Muscle layer of duodenum (tissue), 2 donors: ENCODE data around the gene RSU1.

Source experiments
- H3K27ac ChIP-seq: one replicate; pipeline ENCODE4 v1.7.0; 2013; ENCODE audit warnings: mild to moderate bottlenecking, low read length
- H3K27me3 ChIP-seq: one replicate; pipeline ENCODE4 v1.7.0; 2013; ENCODE audit warnings: low read depth, mild to moderate bottlenecking, control low read depth, low read length
- H3K36me3 ChIP-seq, 2 donors: one replicate each; pipeline ENCODE4 v1.7.0; 2013; ENCODE audit warnings: low read length in 2 of 2, control low read depth in 1 of 2, mild to moderate bottlenecking in 1 of 2; ENCODE audit not compliant: insufficient read depth in 2 of 2, control insufficient read depth in 1 of 2
- H3K4me1 ChIP-seq, 2 donors: one replicate each; pipeline ENCODE4 v1.7.0; 2013; ENCODE audit warnings: low read length in 2 of 2, mild to moderate bottlenecking in 2 of 2, control low read depth in 1 of 2, moderate library complexity in 1 of 2; ENCODE audit not compliant: insufficient read depth in 2 of 2, control insufficient read depth in 1 of 2
- H3K4me3 ChIP-seq, 2 donors: one replicate each; pipeline ENCODE4 v1.7.0; 2013; ENCODE audit warnings: low read length in 2 of 2, low read depth in 1 of 2, mild to moderate bottlenecking in 1 of 2
- H3K9me3 ChIP-seq, 2 donors: one replicate each; pipeline ENCODE4 v1.7.0; 2013; ENCODE audit warnings: low read length in 2 of 2, control low read depth in 1 of 2, mild to moderate bottlenecking in 1 of 2; ENCODE audit not compliant: control insufficient read depth in 1 of 2
- donor health status: healthy.

Gene RSU1

DNA sequence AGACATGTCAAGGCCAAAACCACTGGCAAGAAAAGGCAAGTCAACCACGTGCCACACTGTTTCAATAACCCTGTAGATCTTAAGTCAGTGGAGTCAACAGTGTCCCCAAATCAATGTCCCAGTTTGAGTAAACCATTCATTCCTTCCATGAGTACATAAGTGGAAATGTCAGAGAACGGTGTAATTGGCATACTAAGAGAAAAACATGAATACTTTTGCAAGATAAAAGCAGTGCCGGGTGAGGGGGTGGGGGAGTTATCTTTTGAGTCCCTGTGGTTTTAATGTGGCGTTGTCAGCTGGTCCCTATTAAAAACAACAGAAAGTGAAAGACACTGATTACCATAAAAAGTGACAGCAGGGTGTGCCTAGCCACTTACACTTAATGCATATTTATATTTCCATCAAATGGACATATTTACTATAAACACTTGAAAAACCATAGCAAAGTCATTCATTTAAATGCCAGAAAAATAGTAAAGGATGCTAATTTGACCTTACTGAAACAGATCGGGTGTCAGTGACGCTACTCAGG lies 37.8 kb downstream of the RSU1 start:
- Histone ChIP-seq H3K4me1 (no peaks in the 10 kb centered on the region), H3K36me3 (peaks cover 0 to 4% of the 10 kb centered on the region in 2 donors), H3K27me3 (no peaks in the 10 kb centered on the region), H3K4me3 (no peak overlapping the region), H3K27ac (no peak overlapping the region), H3K9me3 (no peaks in the 10 kb centered on the region)

DNA sequence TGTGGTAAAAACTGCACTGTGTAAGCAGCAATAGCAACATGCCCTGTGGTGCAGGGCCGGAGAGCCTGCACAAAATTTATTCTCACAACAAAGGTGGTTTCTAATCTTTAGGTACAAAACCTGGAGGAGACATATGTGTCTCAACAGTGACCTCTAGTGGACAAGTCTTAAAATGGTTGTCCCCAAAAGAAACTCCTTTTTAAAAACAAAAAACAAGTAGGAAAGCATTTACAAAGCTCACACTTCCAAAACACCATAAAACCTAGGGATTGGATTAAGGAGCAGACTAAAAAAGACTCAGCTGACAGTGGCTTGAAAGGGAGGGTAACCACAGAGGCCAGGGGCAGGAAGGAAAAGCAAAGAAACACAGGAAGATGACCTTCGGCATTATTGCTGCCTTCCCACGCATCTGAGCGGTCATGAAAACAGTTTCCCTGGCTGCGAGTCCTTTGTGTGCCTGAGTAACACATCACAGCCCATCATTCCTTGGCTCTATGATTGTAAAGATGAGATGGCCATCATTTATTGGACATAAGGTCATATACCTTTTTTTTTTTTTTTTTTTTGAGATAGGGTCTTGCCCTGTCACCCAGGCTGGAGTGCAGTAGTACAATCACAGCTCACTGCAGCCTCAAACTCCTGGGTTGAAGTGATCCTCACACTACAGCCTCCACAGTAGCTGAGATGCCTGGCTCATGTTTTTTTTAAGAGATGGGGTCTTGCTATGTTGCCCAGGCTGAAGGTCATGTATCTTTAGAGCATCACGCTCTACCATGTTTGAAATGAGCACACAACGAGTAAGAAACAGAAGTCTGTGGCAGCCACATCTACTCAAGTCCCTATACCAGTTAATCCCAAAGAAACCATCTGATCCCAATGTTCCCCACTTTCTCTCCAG lies 39.5 kb downstream of the RSU1 start:
- Histone ChIP-seq H3K4me1 (no peaks in the 10 kb centered on the region), H3K36me3 (peaks cover 0 to 4% of the 10 kb centered on the region in 2 donors), H3K9me3 (no peaks in the 10 kb centered on the region), H3K27ac (no peak overlapping the region), H3K27me3 (no peaks in the 10 kb centered on the region), H3K4me3 (no peak overlapping the region)

DNA sequence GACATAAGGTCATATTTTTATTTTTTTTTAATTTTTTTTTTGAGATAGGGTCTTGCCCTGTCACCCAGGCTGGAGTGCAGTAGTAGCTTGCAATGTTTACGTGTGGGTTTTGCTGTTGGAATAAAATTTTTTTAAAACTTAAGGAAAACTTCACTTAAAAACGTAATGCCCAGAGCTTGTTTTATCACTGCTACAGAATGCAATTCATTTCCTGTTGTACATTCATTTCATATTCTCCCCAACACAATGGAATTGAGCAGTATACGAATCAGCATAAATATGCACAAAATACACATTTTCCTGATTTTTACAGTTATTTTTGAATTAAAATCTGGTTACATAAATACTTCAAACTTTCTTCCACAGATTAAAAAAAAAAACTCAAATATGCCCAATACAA lies 40.3 kb downstream of the RSU1 start:
- peaks cover 0 to 4% of the 10 kb centered on the region in 2 donors for H3K36me3 ChIP-seq
- H3K4me3 ChIP-seq, result no peak overlapping the region
- H3K27ac ChIP-seq, result no peak overlapping the region
- no peaks in the 10 kb centered on the region for H3K9me3 ChIP-seq
- no peaks in the 10 kb centered on the region for H3K27me3 ChIP-seq
- H3K4me1 ChIP-seq, result no peaks in the 10 kb centered on the region

DNA sequence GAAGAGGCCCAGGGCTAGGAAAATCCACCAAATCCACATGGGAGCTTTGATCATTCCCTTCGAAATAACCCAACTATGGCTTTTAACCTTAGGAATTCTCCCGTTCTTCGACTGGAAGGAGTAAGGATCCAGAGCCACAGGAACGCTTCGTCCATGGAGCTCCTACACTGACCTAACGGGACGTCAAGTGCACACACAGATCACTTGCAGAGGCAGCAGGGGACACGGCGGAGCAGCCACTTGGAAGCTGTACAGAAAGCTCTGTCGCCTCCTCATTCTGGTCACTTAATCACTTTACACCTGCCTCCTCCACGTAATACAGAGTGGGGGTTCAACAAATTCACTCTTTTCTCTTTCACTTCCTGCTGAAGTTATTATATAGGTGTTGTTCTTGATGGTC lies 43.9 kb downstream of the RSU1 start:
- no peaks in the 10 kb centered on the region for H3K27me3 ChIP-seq
- H3K4me3 ChIP-seq, result no peak overlapping the region
- no peaks in the 10 kb centered on the region for H3K4me1 ChIP-seq
- H3K9me3 ChIP-seq, result no peaks in the 10 kb centered on the region
- H3K36me3 ChIP-seq, result no peaks in the 10 kb centered on the region
- no peak overlapping the region for H3K27ac ChIP-seq

DNA sequence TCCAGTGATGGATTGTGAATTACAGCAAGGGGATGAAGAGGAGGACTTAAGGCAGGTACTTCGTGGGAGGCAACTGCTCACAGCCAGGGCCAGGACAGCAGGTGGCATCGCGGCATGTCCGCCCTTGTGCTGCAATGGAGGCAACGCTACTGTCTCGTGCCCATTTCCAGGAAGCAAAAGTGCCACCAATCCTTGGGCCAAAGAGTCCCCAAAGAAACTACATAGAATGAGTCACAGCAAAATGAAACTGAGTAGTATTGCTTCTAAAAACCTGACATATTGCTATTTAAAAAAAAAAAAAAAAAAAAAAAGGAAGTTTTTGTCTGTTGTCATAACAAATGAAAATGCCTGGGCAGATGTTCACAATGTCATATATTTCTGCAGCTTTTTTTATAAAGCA lies 46.6 kb downstream of the RSU1 start:
- H3K4me1 ChIP-seq, result peaks cover 0 to 2% of the 10 kb centered on the region in 2 donors
- no peaks in the 10 kb centered on the region for H3K36me3 ChIP-seq
- no peak overlapping the region for H3K4me3 ChIP-seq
- no peaks in the 10 kb centered on the region for H3K9me3 ChIP-seq
- no peak overlapping the region for H3K27ac ChIP-seq
- H3K27me3 ChIP-seq, result no peaks in the 10 kb centered on the region

DNA sequence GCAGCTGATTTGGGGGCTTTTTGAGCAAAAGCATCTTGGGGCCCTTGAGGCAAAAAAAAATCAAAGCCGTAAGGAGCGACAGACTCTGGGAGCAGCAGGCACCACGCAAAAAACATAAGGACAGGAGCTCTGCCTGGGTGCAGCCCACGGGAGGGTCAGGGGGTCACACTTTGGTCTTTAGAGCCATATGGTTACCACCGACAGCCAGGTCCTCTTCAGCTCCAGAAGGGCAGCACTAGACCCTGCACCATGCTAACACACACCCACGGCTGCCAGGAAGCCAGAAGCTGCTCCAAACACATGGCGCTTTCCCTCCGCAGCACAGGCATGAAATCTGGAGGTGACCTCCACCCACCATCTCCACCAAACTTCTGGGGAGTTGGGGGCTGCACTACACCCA lies 47.1 kb downstream of the RSU1 start:
- H3K27ac ChIP-seq, result no peak overlapping the region
- H3K4me3 ChIP-seq, result no peak overlapping the region
- no peaks in the 10 kb centered on the region for H3K36me3 ChIP-seq
- H3K4me1 ChIP-seq, result peaks cover 0 to 5% of the 10 kb centered on the region in 2 donors
- H3K27me3 ChIP-seq, result no peaks in the 10 kb centered on the region
- H3K9me3 ChIP-seq, result no peaks in the 10 kb centered on the region

DNA sequence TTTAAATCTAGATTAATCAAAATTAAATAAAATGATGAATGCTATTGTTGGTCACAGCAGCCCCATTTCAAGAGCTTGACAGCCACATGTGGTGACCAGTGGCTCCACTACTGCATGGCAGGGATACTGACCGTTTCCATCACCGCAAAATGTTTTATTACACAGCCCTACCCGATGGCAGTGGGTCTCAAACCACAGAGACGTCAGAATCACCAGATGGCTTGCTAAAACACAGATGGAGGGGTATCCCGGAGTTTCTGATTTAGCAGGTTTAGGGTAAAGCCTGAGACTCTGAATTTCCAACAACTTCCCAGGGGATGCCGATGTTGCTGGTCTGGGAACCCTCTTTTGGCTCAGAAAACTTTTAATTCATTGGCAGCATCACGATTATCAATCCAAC lies 47.9 kb downstream of the RSU1 start:
- no peaks in the 10 kb centered on the region for H3K27me3 ChIP-seq
- H3K9me3 ChIP-seq, result no peaks in the 10 kb centered on the region
- H3K4me1 ChIP-seq, result peaks cover 0 to 5% of the 10 kb centered on the region in 2 donors
- H3K27ac ChIP-seq, result no peak overlapping the region
- H3K36me3 ChIP-seq, result peaks cover 0 to 6% of the 10 kb centered on the region in 2 donors
- H3K4me3 ChIP-seq, result no peak overlapping the region

DNA sequence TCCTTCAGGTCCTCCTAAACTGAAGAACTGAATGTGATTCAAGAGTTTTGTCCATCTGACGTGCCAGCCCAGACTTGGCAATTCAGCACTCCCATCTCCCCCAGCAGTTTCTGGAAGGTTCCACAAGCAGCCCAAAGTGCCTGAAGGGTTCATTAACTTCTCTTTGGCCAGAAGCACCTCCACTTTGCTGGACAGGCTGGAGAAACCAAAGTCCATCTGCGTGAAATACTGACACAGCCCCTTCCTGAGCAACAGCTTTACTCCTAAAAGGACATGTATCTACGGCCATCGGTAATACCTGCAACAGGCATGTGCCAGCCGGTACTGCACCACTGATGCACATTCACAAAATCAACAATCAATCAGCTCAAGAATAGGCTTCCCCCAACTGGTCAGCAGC lies 48.5 kb downstream of the RSU1 start:
- H3K27ac ChIP-seq, result no peak overlapping the region
- H3K27me3 ChIP-seq, result no peaks in the 10 kb centered on the region
- H3K36me3 ChIP-seq, result peaks cover 0 to 7% of the 10 kb centered on the region in 2 donors
- H3K4me1 ChIP-seq, result peaks cover 0 to 5% of the 10 kb centered on the region in 2 donors
- no peaks in the 10 kb centered on the region for H3K9me3 ChIP-seq
- no peak overlapping the region for H3K4me3 ChIP-seq

DNA sequence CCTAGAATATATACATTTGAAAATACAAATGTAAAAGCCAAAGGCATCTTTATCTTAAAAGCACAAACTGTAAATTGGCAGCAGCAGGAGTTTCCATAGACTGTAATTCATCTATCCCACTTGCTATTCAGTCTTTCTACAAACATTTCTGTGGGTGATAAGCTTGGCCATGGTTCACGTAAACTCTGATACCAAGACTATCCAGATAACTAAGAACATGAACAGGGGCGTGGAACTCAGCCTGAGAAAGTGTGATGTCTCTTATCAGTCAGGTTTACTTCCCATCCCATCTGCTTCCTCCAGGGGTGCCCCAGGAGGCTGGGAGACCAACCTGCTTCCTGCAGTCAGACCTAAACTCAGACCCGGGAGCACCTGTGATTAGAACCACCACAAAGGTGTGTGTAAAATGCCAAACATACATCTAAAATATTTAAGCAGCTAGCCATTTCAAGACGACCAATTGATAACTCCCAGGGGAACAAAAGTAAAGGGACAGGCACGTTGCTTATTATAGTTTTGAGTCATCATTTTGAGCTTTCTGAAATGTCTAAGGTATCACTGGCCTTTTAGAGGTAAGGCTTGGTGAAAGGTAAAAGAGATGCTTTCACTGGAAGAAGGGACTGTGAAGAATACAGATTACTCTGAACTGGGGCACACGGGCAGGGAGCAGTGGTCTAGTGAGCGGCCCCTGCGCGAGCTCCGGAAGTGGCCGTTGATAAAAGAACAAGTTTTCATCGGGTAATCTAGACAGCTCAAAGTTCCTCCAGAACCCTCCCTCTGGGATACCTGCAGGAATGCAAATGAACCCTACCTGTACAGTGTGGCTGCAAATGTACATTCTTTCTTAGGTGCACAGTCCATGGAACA lies 51.5 kb downstream of the RSU1 start:
- no peak overlapping the region for H3K27ac ChIP-seq
- H3K27me3 ChIP-seq, result no peaks in the 10 kb centered on the region
- peaks cover 0 to 22% of the 10 kb centered on the region in 2 donors for H3K36me3 ChIP-seq
- H3K9me3 ChIP-seq, result no peaks in the 10 kb centered on the region
- H3K4me3 ChIP-seq, result no peak overlapping the region
- H3K4me1 ChIP-seq, result peaks cover 5% of the 10 kb centered on the region in 2 donors

DNA sequence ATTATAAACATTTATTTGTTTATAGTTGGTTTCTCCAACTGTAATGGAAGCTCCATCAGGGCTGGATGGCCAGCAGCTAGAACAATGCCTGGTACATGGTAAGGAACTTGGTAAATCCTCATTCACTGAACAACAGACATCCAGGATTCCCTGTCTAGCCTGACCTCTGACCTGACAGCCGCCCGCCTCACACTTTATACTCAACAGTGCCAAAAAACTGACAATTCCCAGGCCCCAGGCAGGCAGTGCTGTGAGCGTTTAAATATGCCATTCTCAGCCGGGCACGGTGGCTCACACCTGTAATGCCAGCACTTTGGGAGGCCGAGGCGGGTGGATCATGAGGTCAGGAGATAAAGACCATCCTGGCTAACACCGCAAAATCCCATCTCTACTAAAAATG lies 55.9 kb downstream of the RSU1 start:
- no peak overlapping the region for H3K27ac ChIP-seq
- peaks cover 5% of the 10 kb centered on the region in 2 donors for H3K4me1 ChIP-seq

DNA sequence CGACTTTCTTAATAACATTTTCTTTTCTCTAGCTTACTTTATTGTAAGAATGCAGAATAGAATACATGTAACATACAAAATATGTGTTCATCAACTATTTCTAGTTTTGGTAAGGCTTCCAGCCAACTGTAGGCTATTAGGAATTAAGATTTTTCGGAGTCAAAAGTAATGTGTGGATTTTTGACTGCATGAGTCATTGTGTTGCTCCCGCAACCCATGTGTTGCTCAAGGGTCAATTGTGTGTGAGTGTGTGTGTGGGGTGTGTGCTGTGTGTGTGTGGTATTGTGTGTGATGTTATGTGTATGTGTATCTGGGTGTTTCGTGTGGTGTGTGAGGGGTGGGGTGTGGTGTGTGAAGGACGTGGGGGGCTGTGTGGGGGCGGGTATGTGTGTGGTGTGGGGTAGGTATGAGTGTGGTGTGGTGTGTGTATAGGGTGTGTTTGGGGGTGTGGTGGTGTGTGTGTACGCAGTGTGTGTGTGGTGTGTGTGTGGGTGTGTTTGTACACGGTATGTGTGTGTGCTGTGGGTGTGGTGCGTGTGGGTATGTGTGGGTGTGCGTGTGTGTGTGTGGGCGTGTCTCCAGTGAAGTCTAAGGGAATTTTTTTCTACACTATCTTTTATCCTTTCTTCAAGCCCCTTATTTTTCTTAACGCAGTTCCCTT lies 60.5 kb downstream of the RSU1 start:
- peaks cover 7 to 25% of the 10 kb centered on the region in 2 donors for H3K36me3 ChIP-seq
- H3K4me1 ChIP-seq, result peaks cover 0 to 5% of the 10 kb centered on the region in 2 donors
- H3K4me3 ChIP-seq, result no peak overlapping the region
- H3K9me3 ChIP-seq, result no peaks in the 10 kb centered on the region
- no peak overlapping the region for H3K27ac ChIP-seq
- H3K27me3 ChIP-seq, result no peaks in the 10 kb centered on the region

More for the DNA sequence above, 55.9 kb downstream of the RSU1 start:
- H3K4me3 ChIP-seq, result no peak overlapping the region
- H3K9me3 ChIP-seq, result no peaks in the 10 kb centered on the region
- no peaks in the 10 kb centered on the region for H3K27me3 ChIP-seq
- H3K36me3 ChIP-seq, result peaks cover 0 to 34% of the 10 kb centered on the region in 2 donors
